ENCODE results near the gene POU2F3.

DNA sequence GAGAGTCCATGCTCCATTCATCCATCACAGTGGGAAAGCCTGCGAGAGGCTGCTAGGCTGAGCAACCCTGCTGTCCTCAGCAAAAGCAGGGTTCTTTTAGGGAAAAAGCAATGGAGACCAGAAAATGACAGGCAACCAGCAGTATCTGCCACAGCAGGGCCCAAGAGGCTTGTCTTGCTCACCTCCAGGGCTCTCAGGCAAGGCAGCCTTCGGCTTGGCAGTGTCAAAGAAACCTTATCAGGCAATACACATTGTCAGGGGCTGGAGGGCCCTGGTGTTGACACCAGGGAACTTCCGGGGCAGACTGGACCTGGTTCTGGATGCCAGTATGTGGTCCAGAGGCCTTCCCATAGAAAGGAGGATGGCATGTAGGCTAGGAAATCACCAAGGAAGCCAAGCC is 74.9 kb downstream of the POU2F3 start:
- TF ChIP-seq, protein P1, sequence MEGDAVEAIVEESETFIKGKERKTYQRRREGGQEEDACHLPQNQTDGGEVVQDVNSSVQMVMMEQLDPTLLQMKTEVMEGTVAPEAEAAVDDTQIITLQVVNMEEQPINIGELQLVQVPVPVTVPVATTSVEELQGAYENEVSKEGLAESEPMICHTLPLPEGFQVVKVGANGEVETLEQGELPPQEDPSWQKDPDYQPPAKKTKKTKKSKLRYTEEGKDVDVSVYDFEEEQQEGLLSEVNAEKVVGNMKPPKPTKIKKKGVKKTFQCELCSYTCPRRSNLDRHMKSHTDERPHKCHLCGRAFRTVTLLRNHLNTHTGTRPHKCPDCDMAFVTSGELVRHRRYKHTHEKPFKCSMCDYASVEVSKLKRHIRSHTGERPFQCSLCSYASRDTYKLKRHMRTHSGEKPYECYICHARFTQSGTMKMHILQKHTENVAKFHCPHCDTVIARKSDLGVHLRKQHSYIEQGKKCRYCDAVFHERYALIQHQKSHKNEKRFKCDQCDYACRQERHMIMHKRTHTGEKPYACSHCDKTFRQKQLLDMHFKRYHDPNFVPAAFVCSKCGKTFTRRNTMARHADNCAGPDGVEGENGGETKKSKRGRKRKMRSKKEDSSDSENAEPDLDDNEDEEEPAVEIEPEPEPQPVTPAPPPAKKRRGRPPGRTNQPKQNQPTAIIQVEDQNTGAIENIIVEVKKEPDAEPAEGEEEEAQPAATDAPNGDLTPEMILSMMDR (IDR thresholded peaks at IDR 0.05; ENCODE audit: low read depth, low read length), result no peak
- TF ChIP-seq POLR2A (IDR thresholded peaks at IDR 0.05; ENCODE audit: extremely low read depth, insufficient read length) (no peak), MYC (IDR thresholded peaks at IDR 0.05; ENCODE audit: low read depth, low read length) (no peak)
- TF ChIP-seq, protein P2, sequence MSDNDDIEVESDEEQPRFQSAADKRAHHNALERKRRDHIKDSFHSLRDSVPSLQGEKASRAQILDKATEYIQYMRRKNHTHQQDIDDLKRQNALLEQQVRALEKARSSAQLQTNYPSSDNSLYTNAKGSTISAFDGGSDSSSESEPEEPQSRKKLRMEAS (IDR thresholded peaks at IDR 0.05; ENCODE audit: low read depth, low read length), result no peak

Data from NB4 (cell line).